ENCODE data around the gene BMP4.
A peak's percentile ranks its signal among the peaks of the same experiment; 100 is the strongest.

The BMP4 gene

DNA sequence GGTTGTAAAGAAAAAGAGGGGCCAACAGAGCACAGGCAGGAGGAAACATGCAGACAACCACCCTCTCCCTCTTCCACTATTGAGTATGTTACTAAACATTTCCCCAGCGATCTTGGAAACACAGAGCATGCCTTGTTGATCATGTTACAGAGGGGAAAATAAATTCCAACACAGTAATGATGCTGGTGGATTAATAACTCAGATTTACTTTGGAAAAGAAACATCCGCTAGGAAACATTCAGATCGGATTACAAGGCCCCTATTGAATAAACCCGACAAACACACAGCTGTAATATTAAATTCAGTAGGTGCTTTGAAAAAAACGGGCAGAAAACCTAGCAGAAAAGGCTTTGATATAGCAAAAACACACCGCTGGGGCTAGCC is 5.4 kb downstream of the BMP4 start:
- peak overlapping the region; percentile 75 for H3K4me3 ChIP-seq (replicated peaks; ENCODE audit: low read depth, low read length)
- no peak for DNase-seq (ENCODE audit: low read depth)
- TF ChIP-seq, protein P1, sequence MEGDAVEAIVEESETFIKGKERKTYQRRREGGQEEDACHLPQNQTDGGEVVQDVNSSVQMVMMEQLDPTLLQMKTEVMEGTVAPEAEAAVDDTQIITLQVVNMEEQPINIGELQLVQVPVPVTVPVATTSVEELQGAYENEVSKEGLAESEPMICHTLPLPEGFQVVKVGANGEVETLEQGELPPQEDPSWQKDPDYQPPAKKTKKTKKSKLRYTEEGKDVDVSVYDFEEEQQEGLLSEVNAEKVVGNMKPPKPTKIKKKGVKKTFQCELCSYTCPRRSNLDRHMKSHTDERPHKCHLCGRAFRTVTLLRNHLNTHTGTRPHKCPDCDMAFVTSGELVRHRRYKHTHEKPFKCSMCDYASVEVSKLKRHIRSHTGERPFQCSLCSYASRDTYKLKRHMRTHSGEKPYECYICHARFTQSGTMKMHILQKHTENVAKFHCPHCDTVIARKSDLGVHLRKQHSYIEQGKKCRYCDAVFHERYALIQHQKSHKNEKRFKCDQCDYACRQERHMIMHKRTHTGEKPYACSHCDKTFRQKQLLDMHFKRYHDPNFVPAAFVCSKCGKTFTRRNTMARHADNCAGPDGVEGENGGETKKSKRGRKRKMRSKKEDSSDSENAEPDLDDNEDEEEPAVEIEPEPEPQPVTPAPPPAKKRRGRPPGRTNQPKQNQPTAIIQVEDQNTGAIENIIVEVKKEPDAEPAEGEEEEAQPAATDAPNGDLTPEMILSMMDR (IDR thresholded peaks at IDR 0.05; ENCODE audit: low read length, missing control alignments): no peak

- no peak overlapping the region for H3K4me3 ChIP-seq (replicated peaks; ENCODE audit: low read depth, low read length)
- TF ChIP-seq, protein P1 (IDR thresholded peaks at IDR 0.05; ENCODE audit: low read length, missing control alignments): no peak
- DNase-seq (ENCODE audit: low read depth): no peak
Observed at GRCh38 chr14:53950031-53950793, 6.4 kb downstream of the BMP4 start.

DNA sequence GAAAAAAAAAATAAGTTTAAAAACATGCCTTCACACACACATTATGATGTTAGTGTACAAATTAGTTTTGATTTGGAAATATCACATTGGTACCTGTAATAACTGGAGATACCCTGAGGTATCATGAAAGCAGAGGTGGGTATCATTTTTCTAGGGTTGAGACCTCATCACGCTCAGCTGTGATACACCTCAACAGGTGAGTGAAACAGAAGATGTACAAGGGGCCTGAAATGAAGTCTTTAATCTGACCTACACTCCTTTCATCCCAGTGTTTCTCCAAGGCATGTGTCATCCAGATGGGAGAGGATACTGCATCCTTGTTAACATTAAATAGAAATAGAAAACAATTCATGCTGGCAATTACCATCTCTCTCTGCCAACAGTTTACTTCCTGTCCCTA is 7.4 kb downstream of the BMP4 start:
- H3K4me3 ChIP-seq (replicated peaks; ENCODE audit: low read depth, low read length): no peak overlapping the region
- TF ChIP-seq, protein P1 (IDR thresholded peaks at IDR 0.05; ENCODE audit: low read length, missing control alignments): no peak
- DNase-seq (ENCODE audit: low read depth): no peak

DNA sequence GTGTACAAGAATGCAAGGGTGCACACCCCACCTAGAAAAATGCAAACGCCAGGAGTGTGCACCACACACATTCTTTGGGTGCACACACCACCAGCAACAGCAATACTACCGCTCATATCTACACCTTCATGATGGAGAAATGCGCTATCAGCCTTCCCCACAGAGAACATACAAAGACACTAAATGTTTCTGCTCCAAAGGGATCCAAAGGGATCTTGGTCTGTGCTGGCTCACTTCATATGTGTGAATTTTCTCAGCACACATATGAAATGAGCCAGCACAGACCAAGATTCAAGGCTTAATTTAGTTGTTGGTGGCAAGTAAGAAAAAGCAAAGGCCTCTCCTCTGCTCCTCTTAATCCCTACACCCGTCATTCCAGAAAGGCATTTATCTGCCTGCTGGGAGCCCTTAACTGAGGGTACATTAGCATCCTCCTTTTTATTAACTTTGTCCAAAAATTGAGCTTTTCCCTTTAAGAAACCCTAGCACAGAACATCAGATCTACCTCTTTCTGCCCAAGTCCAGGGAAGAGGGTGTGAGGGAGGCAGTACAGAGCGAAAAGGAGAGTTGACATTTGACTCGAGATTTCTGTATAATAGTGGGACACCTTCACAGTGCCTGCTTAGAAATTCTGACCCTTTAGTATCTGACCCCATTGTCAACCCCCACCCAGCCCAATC is 8.3 kb downstream of the BMP4 start:
- DNase-seq (ENCODE audit: low read depth): no peak
- TF ChIP-seq, protein P1 (IDR thresholded peaks at IDR 0.05; ENCODE audit: low read length, missing control alignments): no peak
- H3K4me3 ChIP-seq (replicated peaks; ENCODE audit: low read depth, low read length): no peak overlapping the region

- DNase-seq (ENCODE audit: low read depth): no peak
- no peak overlapping the region for H3K4me3 ChIP-seq (replicated peaks; ENCODE audit: low read depth, low read length)
- TF ChIP-seq, protein P1 (IDR thresholded peaks at IDR 0.05; ENCODE audit: low read length, missing control alignments): no peak
Observed at GRCh38 chr14:53947452-53948204, 9.0 kb downstream of the BMP4 start.

DNA sequence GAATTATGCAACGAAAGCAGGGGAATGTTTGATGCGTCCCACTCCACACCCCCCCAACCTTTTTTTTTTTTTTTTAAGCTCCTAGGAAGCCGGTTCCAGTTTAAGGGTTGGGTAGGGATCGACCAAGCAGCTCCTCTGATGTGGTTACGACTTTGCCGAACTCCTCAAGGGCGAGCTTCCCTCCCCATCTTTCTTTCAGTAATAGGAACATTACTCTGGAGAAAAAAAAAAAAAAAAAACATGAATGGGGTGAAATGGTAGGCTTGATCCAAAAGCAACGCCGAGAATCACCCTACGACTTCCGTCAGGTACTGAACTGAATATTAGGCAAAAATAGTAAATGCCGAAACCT is 9.6 kb downstream of the BMP4 start:
- TF ChIP-seq, protein P1 (IDR thresholded peaks at IDR 0.05; ENCODE audit: low read length, missing control alignments): no peak
- no peak overlapping the region for H3K4me3 ChIP-seq (replicated peaks; ENCODE audit: low read depth, low read length)

More for the DNA sequence above, 9.6 kb downstream of the BMP4 start:
- no peak for DNase-seq (ENCODE audit: low read depth)

All from fibroblast of pulmonary artery (primary cell).